ENCODE results near the gene RET.

The RET gene

GRCh38 chr10:43130770-43131171, 53.9 kb downstream of the RET start:
- no peak overlapping the region for H3K4me2 ChIP-seq (ENCODE audit: low read length)
- no peaks in the 10 kb centered on the region for H3K36me3 ChIP-seq (ENCODE audit: control insufficient read depth, low read length)
- no peaks in the 10 kb centered on the region; the same call in 1 of the 2 replicates for H3K27me3 ChIP-seq (ENCODE audit: control insufficient read depth, low read length)
- peaks cover 36% of the 10 kb centered on the region for H3K4me1 ChIP-seq (ENCODE audit: control insufficient read depth, low read length)
- H3K4me3 ChIP-seq (ENCODE audit: low read length): no peak overlapping the region
- H4K20me1 ChIP-seq (ENCODE audit: control insufficient read depth, insufficient read depth, low read depth, low read length): no peaks in the 10 kb centered on the region
- H3K27ac ChIP-seq (ENCODE audit: low read depth, low read length): no peak overlapping the region
- no peaks in the 10 kb centered on the region for H3K9me3 ChIP-seq (ENCODE audit: control insufficient read depth, insufficient read depth, low read length)
- no peaks in the 10 kb centered on the region for H3K9me2 ChIP-seq (replicated peaks; ENCODE audit: control insufficient read depth, low read length)
- no peaks in the 10 kb centered on the region for H3K79me2 ChIP-seq (ENCODE audit: control insufficient read depth, low read length)
- TF ChIP-seq EZH2phosphoT487 (IDR thresholded peaks at IDR 0.05; ENCODE audit: borderline replicate concordance, low read length) (no peak), CTCF (IDR thresholded peaks at IDR 0.05; ENCODE audit: low read depth, low read length, poor library complexity, severe bottlenecking) (no peak)
- no peaks in the 10 kb centered on the region for H3F3A ChIP-seq (ENCODE audit: control insufficient read depth, insufficient read depth)

GRCh38 chr10:43131256-43131655, 54.4 kb downstream of the RET start:
- Histone ChIP-seq H3K36me3 (ENCODE audit: control insufficient read depth, low read length) (no peaks in the 10 kb centered on the region), H3K9me2 (replicated peaks; ENCODE audit: control insufficient read depth, low read length) (no peaks in the 10 kb centered on the region), H3K4me1 (ENCODE audit: control insufficient read depth, low read length) (peaks cover 36% of the 10 kb centered on the region), H3K27ac (ENCODE audit: low read depth, low read length) (no peak overlapping the region), H3K27me3 (ENCODE audit: control insufficient read depth, low read length) (no peaks in the 10 kb centered on the region; the same call in 1 of the 2 replicates), H3K9me3 (ENCODE audit: control insufficient read depth, insufficient read depth, low read length) (no peaks in the 10 kb centered on the region), H4K20me1 (ENCODE audit: control insufficient read depth, insufficient read depth, low read depth, low read length) (no peaks in the 10 kb centered on the region), H3K4me3 (ENCODE audit: low read length) (no peak overlapping the region), H3K79me2 (ENCODE audit: control insufficient read depth, low read length) (no peaks in the 10 kb centered on the region), H3F3A (ENCODE audit: control insufficient read depth, insufficient read depth) (no peaks in the 10 kb centered on the region), H3K4me2 (ENCODE audit: low read length) (no peak overlapping the region)
- TF ChIP-seq CTCF (IDR thresholded peaks at IDR 0.05; ENCODE audit: low read depth, low read length, poor library complexity, severe bottlenecking) (no peak), EZH2phosphoT487 (IDR thresholded peaks at IDR 0.05; ENCODE audit: borderline replicate concordance, low read length) (no peak)

DNA sequence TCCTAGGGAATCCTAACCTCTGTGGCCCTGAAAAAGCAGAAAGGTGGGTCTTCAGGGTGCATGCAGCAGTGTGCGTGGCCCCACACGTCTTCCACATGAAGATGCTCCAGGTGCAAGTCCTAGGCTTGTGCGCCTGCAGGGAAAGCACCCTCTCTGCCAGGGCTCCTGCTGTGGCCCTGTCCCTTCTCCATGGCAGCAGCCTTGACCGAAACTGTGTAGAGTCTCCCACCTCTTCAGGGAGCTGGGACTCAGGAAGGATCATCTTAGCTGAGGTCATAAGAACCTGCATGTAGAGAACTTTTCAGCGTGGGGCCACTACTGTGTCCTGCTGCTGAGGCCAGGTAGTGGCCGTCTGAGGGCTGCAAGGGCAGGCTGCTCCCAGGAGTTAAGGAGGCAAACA, 55.0 kb downstream of the RET start:
- H3K27ac ChIP-seq (ENCODE audit: low read depth, low read length): no peak overlapping the region
- H3K4me2 ChIP-seq (ENCODE audit: low read length): no peak overlapping the region
- no peak overlapping the region for H3K4me3 ChIP-seq (ENCODE audit: low read length)
- H3K36me3 ChIP-seq (ENCODE audit: control insufficient read depth, low read length): no peaks in the 10 kb centered on the region
- H3K9me3 ChIP-seq (ENCODE audit: control insufficient read depth, insufficient read depth, low read length): no peaks in the 10 kb centered on the region
- TF ChIP-seq CTCF (IDR thresholded peaks at IDR 0.05; ENCODE audit: low read depth, low read length, poor library complexity, severe bottlenecking) (no peak), EZH2phosphoT487 (IDR thresholded peaks at IDR 0.05; ENCODE audit: borderline replicate concordance, low read length) (no peak)
- H3K79me2 ChIP-seq (ENCODE audit: control insufficient read depth, low read length): no peaks in the 10 kb centered on the region
- H3F3A ChIP-seq (ENCODE audit: control insufficient read depth, insufficient read depth): no peaks in the 10 kb centered on the region
- H3K9me2 ChIP-seq (replicated peaks; ENCODE audit: control insufficient read depth, low read length): no peaks in the 10 kb centered on the region
- peaks cover 39% of the 10 kb centered on the region for H3K4me1 ChIP-seq (ENCODE audit: control insufficient read depth, low read length)
- H4K20me1 ChIP-seq (ENCODE audit: control insufficient read depth, insufficient read depth, low read depth, low read length): no peaks in the 10 kb centered on the region
- H3K27me3 ChIP-seq (ENCODE audit: control insufficient read depth, low read length): no peaks in the 10 kb centered on the region; the same call in 1 of the 2 replicates

All from DOHH2 (cell line).